Measurements from ENCODE around the gene LYST.
A peak's percentile ranks its signal among the peaks of the same experiment; 100 is the strongest.

The LYST gene

GRCh38 chr1:235888119-235888643 lies 21.5 kb upstream of the LYST start:
- no peak for DNase-seq (ENCODE audit: low read depth, low spot score)
- no peak overlapping the region for H3K4me3 ChIP-seq (ENCODE audit: low read length)

GRCh38 chr1:235887676-235888075 lies 21.0 kb upstream of the LYST start:
- H3K4me3 ChIP-seq (ENCODE audit: low read length) = no peak overlapping the region

DNA sequence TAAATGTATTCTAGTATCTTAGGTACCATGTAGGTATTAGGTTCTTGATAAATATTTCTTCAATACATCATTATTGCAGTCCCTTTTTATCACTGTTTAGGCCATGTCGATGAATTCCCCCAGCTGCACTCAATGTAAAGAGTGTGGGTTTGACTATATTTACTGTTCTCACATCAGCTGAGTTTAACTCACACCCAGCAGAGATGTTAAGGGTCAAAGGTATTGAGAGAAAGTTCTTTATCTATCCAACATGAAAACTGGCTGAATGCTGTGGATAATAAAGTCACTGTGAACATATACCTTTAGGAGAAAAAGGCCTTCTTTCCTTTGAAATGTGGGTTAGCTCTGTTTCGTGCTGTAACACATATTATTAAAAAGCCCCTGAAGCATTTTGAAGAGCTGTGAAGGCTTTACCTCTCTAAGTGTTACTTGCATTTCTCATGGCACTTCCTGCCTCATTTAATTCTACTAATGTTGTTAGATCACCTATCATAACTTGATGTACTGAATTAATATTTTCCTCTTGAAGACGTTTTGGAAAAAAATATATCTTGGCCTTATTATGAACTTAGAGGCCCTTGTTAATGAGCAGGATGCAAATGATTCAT lies 19.1 kb upstream of the LYST start:
- no peak overlapping the region for H3K4me3 ChIP-seq (ENCODE audit: low read length)
- no peak for DNase-seq (ENCODE audit: low read depth, low spot score)

More at GRCh38 chr1:235887676-235888075, 21.0 kb upstream of the LYST start:
- DNase-seq (ENCODE audit: low read depth, low spot score) = no peak

- H3K4me3 ChIP-seq (ENCODE audit: low read length) = no peak overlapping the region
- no peak for DNase-seq (ENCODE audit: low read depth, low spot score)
These were observed 16.7 kb upstream of the LYST start for GRCh38 chr1:235883261-235883927.

GRCh38 chr1:235882816-235883215 lies 16.1 kb upstream of the LYST start:
- DNase-seq (ENCODE audit: low read depth, low spot score) = no peak
- H3K4me3 ChIP-seq (ENCODE audit: low read length) = no peak overlapping the region

DNA sequence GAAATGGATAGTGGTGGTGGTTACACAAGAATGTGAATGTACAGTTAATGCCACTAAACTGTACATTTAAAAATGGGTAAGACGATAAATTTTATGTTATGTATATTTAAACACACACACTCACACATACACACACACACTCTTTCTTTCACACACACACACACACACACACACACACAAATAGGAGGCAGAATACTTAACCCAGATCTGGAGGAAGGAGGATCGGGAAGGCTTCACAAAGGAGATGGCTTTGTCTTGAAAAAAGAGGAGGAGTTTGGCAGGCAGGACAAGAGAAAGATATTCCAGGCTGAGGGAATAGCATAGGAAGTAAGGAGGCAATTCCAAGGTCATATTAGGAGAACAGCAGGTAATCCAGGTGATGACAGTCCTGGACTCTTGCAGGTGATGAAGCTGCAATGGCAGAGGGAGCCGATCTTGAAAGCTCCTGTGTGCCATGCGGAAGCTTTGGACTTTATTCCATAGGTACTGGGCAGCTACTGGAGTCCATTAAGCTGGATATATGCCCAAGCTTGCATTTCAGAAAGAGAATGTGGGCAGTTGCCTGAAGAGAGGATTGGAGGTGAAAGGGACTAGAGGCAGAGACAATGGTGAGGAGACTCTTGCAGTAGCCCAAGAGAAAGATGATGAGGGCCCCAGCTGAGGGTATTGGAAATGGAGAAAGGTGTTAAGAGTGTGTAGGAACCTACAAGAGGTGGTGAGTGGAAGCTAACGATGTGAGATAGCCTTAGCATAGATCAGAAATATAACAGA lies 15.4 kb upstream of the LYST start:
- H3K4me3 ChIP-seq (ENCODE audit: low read length) = no peak overlapping the region
- no peak for DNase-seq (ENCODE audit: low read depth, low spot score)

DNA sequence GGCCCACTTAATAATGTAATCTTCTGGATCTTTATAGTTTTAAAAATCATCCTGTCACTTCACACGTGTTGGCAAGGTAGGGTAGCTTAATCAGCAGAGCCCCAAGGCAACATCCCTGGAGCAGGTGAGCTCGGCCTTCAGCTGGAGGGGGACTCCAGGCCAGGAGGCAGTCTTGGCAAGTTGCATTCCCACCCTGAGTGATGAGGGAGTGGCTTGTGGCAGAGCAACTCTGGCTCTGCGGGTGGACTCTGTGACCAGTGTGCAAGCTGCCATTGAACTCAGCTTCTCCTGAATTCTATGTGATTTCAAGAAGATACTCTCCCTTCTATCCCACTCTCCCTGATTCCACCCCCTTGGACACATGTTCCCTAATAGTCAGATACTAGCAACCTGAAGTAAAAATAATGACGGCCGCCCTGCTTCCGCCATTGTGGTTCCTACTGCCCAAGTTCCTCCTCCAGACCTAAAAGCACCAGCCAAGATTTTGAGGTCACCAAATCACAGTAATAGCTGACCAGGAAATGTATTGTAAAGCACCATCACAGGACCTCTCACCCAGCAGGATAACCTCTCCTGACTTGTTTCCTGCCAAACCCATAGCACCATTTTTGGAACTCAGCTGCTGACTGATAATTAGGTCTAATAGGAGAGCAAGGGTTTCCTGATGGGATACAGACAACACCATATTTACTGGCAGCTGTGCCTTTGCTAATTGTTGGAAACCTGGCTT lies 11.5 kb upstream of the LYST start:
- DNase-seq (ENCODE audit: low read depth, low spot score) = no peak
- H3K4me3 ChIP-seq (ENCODE audit: low read length) = no peak overlapping the region

- DNase-seq (ENCODE audit: low read depth, low spot score) = no peak
- H3K4me3 ChIP-seq (ENCODE audit: low read length) = no peak overlapping the region
These were observed 9.7 kb upstream of the LYST start for GRCh38 chr1:235876402-235876841.

GRCh38 chr1:235875036-235875597 lies 8.4 kb upstream of the LYST start:
- no peak for DNase-seq (ENCODE audit: low read depth, low spot score)
- no peak overlapping the region for H3K4me3 ChIP-seq (ENCODE audit: low read length)

- H3K4me3 ChIP-seq (ENCODE audit: low read length) = no peak overlapping the region
- DNase-seq (ENCODE audit: low read depth, low spot score) = no peak
These were observed 7.6 kb upstream of the LYST start for GRCh38 chr1:235874261-235874660.

DNA sequence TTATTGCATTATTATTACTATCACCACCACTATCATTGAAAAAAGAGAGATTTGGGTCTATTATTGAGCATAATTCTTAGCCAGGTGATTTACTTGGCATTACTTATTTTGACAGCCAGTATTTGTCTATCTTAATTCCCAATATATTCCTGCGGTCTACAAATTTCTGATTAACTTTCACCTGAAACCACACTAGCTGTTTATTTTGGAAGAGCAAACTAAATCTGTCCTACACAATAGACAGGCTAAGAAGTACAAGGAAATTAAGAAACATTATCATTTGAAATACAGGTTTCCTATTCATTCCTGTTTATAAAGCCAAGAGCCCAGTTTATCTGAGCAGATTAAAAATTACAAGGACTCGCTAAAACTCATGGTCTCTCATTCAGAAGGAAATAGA lies 6.9 kb upstream of the LYST start:
- no peak for DNase-seq (ENCODE audit: low read depth, low spot score)

GRCh38 chr1:235873045-235873444 lies 6.3 kb upstream of the LYST start:
- DNase-seq (ENCODE audit: low read depth, low spot score) = peak; percentile 19
- H3K4me3 ChIP-seq (ENCODE audit: low read length) = no peak overlapping the region

More for the DNA sequence above, 6.9 kb upstream of the LYST start:
- H3K4me3 ChIP-seq (ENCODE audit: low read length) = no peak overlapping the region

DNA sequence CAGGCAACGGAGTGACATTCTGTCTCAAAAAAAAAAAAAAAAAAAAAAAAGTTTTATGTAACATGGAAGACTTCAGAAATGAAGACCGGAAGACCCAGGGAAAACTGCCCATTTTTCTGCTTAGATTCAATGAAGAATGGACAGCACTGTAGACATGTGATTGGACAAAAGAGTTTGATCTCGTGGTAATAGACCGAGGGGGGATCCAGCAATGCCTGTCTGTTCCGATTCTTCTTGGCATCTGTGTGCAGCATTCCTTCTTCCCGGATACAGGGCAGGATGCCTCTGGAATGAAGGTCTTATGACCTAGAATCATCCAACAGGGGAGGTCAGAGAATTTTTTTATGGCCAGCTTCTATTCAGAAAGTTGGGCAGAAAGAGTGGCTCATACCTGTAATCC lies 5.6 kb upstream of the LYST start:
- H3K4me3 ChIP-seq (ENCODE audit: low read length) = no peak overlapping the region
- no peak for DNase-seq (ENCODE audit: low read depth, low spot score)

- DNase-seq (ENCODE audit: low read depth, low spot score) = peak; percentile 82
- peak overlapping the region; percentile 93 for H3K4me3 ChIP-seq (ENCODE audit: low read length)
These were observed 1.3 kb upstream of the LYST start for GRCh38 chr1:235867903-235868469.

DNA sequence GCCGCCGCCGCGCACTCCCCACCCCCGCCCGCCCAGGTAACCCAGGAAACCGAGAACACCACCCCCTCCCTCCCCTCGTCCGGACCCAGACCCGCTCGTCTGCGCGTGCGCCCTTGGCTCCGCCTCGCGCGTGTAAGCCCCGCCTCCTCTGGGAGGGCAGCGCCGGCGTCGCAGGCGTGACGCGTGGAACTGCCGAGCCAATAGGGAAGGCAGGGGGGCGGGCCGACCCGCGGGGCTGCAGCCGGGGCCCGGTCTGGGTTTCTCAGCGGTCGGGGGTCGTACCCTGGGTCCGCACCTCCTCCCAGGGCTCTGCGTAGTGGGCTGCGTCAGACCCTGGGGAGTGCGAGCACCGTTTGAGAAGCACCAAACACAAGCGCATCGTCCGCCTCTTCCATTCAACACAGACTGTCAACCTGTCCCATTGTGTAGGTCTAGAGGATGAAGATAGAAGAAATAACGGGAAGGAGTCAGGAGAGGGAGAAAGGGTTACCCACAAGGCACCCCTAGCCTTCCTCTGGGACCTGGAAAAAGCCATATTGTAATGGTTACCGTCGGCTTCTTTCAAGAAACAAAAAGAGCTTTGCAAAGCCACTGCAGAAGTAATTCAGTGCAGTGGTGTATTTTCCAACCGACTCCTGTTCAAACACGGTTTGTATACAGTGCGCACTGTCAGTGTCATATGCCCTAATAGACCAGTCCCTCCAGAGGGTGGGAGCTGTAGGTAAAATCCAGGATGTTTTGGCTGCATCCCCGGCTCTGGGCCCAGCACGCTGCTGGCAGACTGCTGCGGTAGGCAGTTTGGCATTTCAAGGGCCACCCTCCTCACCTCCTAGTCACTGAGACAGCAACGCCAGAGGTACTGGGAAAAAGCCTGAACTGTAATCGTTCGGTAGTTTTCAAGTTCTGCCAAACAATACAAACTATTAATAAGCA lies 473 bp upstream of the LYST start:
- DNase-seq (ENCODE audit: low read depth, low spot score) = peak; percentile 91
- H3K4me3 ChIP-seq (ENCODE audit: low read length) = peak overlapping the region; percentile 93

- H3K4me3 ChIP-seq (ENCODE audit: low read length) = peak overlapping the region; percentile 72
- no peak for DNase-seq (ENCODE audit: low read depth, low spot score)
These were observed 1.0 kb downstream of the LYST start for GRCh38 chr1:235865565-235866204.

DNA sequence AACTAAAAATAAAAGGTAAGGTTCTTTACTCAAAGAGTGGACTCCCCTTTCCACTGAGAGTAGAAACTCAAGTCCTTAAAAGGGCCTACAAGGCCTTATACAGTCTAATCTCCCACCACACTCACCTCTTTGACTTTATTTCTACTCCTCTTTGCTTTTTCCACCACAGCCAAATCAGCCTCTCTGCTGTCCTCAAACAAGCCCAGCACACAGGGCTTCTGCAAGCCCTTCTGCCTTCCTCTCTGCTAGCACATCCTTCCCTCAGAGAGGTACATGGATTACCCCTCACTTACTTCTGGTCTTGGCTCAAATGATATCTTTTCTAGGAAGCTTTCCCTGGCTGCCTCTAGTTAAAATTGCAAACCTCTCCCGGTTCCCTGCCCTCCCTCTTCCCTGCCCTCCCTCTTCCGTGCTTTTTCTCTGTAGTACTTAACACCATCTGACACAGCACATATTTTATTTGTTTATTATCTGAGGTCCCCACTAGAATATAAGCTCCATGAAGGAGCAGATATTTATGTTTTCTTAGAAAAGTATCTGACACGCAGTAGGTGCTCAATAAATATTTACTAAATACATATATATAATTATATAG lies 1.7 kb downstream of the LYST start:
- no peak for DNase-seq (ENCODE audit: low read depth, low spot score)
- H3K4me3 ChIP-seq (ENCODE audit: low read length) = no peak overlapping the region

Measured in Jurkat, Clone E6-1 (cell line).